WTC11 (cell line): Measurements from ENCODE around the gene CNOT6. TPM values are rescaled to one million over a fixed set of nuclear protein-coding genes. Genes with fewer than 3 reads are reported as not detected.
A peak's percentile ranks its signal among the peaks of the same experiment; 100 is the strongest.

Experiments
- ATAC-seq: fragments of 200-7000 bp; cut with Tn5 transposase; 2 replicates; pipeline ENCODE4 v1.10.0; 2021; ENCODE audit warnings: mild to moderate bottlenecking, moderate library complexity
- CTCF ChIA-PET: fragments of 300-600 bp; sonication (Branson Sonifier 250); formaldehyde crosslinking; loops from one replicate; lab custom pipeline; 2021; ENCODE audit warnings: antibody characterized with exemption; lab: Charles Lee
- POLR2A ChIA-PET: fragments of 350-600 bp; sonication (Branson Sonifier 250); formaldehyde crosslinking; loops from one replicate; lab custom pipeline; 2021; ENCODE audit warnings: antibody characterized with exemption; lab: Charles Lee
- DNase-seq: peaks from one replicate; pipeline ENCODE4 v3.0.0; 2021; ENCODE audit warnings: low spot score
- H3K27ac Mint-ChIP-seq: 2 replicates; pipeline ENCODE4 v1.8.0; 2021; ENCODE audit warnings: mixed read lengths
- H3K27me3 Mint-ChIP-seq: 2 replicates; pipeline ENCODE4 v1.8.0; 2021; ENCODE audit warnings: low read depth, mild to moderate bottlenecking, moderate library complexity, mixed read lengths
- H3K36me3 Mint-ChIP-seq: 2 replicates; pipeline ENCODE4 v1.8.0; 2021; ENCODE audit warnings: mixed read lengths
- H3K4me1 Mint-ChIP-seq: 2 replicates; pipeline ENCODE4 v1.8.0; 2022; ENCODE audit warnings: mixed read lengths
- H3K4me3 Mint-ChIP-seq: 2 replicates; pipeline ENCODE4 v1.8.0; 2021; ENCODE audit warnings: mild to moderate bottlenecking, moderate library complexity, mixed read lengths
- H3K9me3 Mint-ChIP-seq: 2 replicates; pipeline ENCODE4 v1.8.0; 2021; ENCODE audit warnings: mixed read lengths
- AR ChIP-seq: fragments of 250-450 bp; sonication (Bioruptor Pico); IDR thresholded peaks from 2 replicates; pipeline ENCODE4 v1.9.0; 2021; ENCODE audit warnings: mild to moderate bottlenecking
- E2F5 ChIP-seq: sonication (generic); formaldehyde crosslinking; IDR thresholded peaks from 2 replicates; pipeline ENCODE4 v1.8.1; 2022; ENCODE audit warnings: mild to moderate bottlenecking, moderate library complexity, missing genetic modification reagents
- ERG ChIP-seq: fragments of 250-450 bp; sonication (Bioruptor Pico); IDR thresholded peaks from 2 replicates; pipeline ENCODE4 v1.8.0; 2021; ENCODE audit warnings: mild to moderate bottlenecking
- ESRRA ChIP-seq: sonication (generic); formaldehyde crosslinking; IDR thresholded peaks from 2 replicates; pipeline ENCODE4 v1.8.1; 2022; ENCODE audit warnings: mild to moderate bottlenecking, missing genetic modification reagents, borderline replicate concordance
- FOXK1 ChIP-seq: sonication (generic); formaldehyde crosslinking; IDR thresholded peaks from 2 replicates; pipeline ENCODE4 v1.8.0; 2022; ENCODE audit warnings: mild to moderate bottlenecking, moderate library complexity, missing genetic modification reagents
- JAZF1 ChIP-seq: fragments of 250-450 bp; sonication (Bioruptor Pico); IDR thresholded peaks from 2 replicates; pipeline ENCODE4 v1.9.0; 2021; ENCODE audit warnings: moderate library complexity, mild to moderate bottlenecking, inconsistent platforms
- SP1 ChIP-seq: sonication (generic); formaldehyde crosslinking; conservative IDR thresholded peaks from 2 replicates; pipeline ENCODE4 v1.8.1; 2022; ENCODE audit warnings: missing genetic modification reagents
- TCF7 ChIP-seq: sonication (generic); formaldehyde crosslinking; IDR thresholded peaks from 2 replicates; pipeline ENCODE4 v1.8.0; 2022; ENCODE audit warnings: mild to moderate bottlenecking, low read depth, missing genetic modification reagents, moderate library complexity
- TEAD1 ChIP-seq: sonication (generic); formaldehyde crosslinking; IDR thresholded peaks from 2 replicates; pipeline ENCODE4 v1.8.0; 2022; ENCODE audit warnings: mild to moderate bottlenecking, missing genetic modification reagents
- ZBTB21 ChIP-seq: sonication (generic); formaldehyde crosslinking; IDR thresholded peaks from 2 replicates; pipeline ENCODE4 v1.8.1; 2023; ENCODE audit warnings: mild to moderate bottlenecking, missing genetic modification reagents, borderline replicate concordance
- ZNF219 ChIP-seq: sonication (generic); formaldehyde crosslinking; IDR thresholded peaks from 2 replicates; pipeline ENCODE4 v1.8.0; 2023; ENCODE audit warnings: missing genetic modification reagents, mild to moderate bottlenecking, borderline replicate concordance
- ZNF671 ChIP-seq: fragments of 250-450 bp; sonication (Bioruptor Pico); IDR thresholded peaks from 2 replicates; pipeline ENCODE4 v1.8.0; 2021; ENCODE audit warnings: mild to moderate bottlenecking
- total RNA-seq: library from RNA; stranded (reverse); gene quantifications from 3 replicates; pipeline ENCODE4 v1.2.3, GENCODE V29; 2021
- TF ChIP-seq, protein P1 (sequence below): sonication (generic); formaldehyde crosslinking; IDR thresholded peaks from 2 replicates; pipeline ENCODE4 v1.8.1; 2022; ENCODE audit warnings: low read depth, mild to moderate bottlenecking, moderate library complexity, missing genetic modification reagents, borderline replicate concordance
- TF ChIP-seq, protein P2 (sequence below): sonication (generic); formaldehyde crosslinking; IDR thresholded peaks from 2 replicates; pipeline ENCODE4 v1.8.1; 2022; ENCODE audit warnings: missing genetic modification reagents, borderline replicate concordance
- TF ChIP-seq, protein P3 (sequence below): sonication (generic); formaldehyde crosslinking; IDR thresholded peaks from 2 replicates; pipeline ENCODE4 v1.8.1; 2022; ENCODE audit warnings: low read depth, missing genetic modification reagents, borderline replicate concordance
- TF ChIP-seq, protein P4 (sequence below): sonication (generic); formaldehyde crosslinking; conservative IDR thresholded peaks from 2 replicates; pipeline ENCODE4 v1.8.1; 2023; ENCODE audit warnings: mild to moderate bottlenecking, low read depth, missing genetic modification reagents, moderate library complexity

Gene CNOT6
- total RNA-seq, 1 experiment from 2014 or later: 41.0 TPM

- no peak for TF ChIP-seq ERG (CRISPR knock-in tag)
- TF ChIP-seq, protein P1, sequence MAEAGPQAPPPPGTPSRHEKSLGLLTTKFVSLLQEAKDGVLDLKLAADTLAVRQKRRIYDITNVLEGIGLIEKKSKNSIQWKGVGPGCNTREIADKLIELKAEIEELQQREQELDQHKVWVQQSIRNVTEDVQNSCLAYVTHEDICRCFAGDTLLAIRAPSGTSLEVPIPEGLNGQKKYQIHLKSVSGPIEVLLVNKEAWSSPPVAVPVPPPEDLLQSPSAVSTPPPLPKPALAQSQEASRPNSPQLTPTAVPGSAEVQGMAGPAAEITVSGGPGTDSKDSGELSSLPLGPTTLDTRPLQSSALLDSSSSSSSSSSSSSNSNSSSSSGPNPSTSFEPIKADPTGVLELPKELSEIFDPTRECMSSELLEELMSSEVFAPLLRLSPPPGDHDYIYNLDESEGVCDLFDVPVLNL: no peak
- TF ChIP-seq, protein P2, sequence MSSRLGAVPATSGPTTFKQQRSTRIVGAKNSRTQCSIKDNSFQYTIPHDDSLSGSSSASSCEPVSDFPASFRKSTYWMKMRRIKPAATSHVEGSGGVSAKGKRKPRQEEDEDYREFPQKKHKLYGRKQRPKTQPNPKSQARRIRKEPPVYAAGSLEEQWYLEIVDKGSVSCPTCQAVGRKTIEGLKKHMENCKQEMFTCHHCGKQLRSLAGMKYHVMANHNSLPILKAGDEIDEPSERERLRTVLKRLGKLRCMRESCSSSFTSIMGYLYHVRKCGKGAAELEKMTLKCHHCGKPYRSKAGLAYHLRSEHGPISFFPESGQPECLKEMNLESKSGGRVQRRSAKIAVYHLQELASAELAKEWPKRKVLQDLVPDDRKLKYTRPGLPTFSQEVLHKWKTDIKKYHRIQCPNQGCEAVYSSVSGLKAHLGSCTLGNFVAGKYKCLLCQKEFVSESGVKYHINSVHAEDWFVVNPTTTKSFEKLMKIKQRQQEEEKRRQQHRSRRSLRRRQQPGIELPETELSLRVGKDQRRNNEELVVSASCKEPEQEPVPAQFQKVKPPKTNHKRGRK (CRISPR knock-in tag): no peak
Observed at GRCh38 chr5:180555168-180555921, 61.2 kb downstream of the CNOT6 start (continued).

- POLR2A ChIA-PET: no interaction called here
- ATAC-seq: no peak
- no peak overlapping the region for H3K4me3 Mint-ChIP-seq
- H3K27me3 Mint-ChIP-seq: no peaks in the 10 kb centered on the region
- peaks cover 3% of the 10 kb centered on the region; the same call in 1 of the 2 replicates for H3K4me1 Mint-ChIP-seq
- CTCF ChIA-PET: no interaction called here
- peaks cover 55% of the 10 kb centered on the region for H3K36me3 Mint-ChIP-seq
- DNase-seq: no peak
- H3K27ac Mint-ChIP-seq: 0 out of 2 replicates have a peak overlapping the region, but pooled peaks have one; percentile 2
- TF ChIP-seq FOXK1 (no peak), JAZF1 (CRISPR knock-in tag) (no peak), SP1 (CRISPR knock-in tag) (no peak), ZBTB21 (CRISPR knock-in tag) (no peak), ZNF219 (CRISPR knock-in tag) (no peak), AR (no peak), TEAD1 (CRISPR knock-in tag) (no peak), TCF7 (CRISPR knock-in tag) (no peak), ZNF671 (CRISPR knock-in tag) (no peak), ESRRA (CRISPR knock-in tag) (no peak), E2F5 (CRISPR knock-in tag) (no peak)
- TF ChIP-seq, protein P3, sequence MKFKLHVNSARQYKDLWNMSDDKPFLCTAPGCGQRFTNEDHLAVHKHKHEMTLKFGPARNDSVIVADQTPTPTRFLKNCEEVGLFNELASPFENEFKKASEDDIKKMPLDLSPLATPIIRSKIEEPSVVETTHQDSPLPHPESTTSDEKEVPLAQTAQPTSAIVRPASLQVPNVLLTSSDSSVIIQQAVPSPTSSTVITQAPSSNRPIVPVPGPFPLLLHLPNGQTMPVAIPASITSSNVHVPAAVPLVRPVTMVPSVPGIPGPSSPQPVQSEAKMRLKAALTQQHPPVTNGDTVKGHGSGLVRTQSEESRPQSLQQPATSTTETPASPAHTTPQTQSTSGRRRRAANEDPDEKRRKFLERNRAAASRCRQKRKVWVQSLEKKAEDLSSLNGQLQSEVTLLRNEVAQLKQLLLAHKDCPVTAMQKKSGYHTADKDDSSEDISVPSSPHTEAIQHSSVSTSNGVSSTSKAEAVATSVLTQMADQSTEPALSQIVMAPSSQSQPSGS: no peak
- TF ChIP-seq, protein P1: no peak
- TF ChIP-seq, protein P4, sequence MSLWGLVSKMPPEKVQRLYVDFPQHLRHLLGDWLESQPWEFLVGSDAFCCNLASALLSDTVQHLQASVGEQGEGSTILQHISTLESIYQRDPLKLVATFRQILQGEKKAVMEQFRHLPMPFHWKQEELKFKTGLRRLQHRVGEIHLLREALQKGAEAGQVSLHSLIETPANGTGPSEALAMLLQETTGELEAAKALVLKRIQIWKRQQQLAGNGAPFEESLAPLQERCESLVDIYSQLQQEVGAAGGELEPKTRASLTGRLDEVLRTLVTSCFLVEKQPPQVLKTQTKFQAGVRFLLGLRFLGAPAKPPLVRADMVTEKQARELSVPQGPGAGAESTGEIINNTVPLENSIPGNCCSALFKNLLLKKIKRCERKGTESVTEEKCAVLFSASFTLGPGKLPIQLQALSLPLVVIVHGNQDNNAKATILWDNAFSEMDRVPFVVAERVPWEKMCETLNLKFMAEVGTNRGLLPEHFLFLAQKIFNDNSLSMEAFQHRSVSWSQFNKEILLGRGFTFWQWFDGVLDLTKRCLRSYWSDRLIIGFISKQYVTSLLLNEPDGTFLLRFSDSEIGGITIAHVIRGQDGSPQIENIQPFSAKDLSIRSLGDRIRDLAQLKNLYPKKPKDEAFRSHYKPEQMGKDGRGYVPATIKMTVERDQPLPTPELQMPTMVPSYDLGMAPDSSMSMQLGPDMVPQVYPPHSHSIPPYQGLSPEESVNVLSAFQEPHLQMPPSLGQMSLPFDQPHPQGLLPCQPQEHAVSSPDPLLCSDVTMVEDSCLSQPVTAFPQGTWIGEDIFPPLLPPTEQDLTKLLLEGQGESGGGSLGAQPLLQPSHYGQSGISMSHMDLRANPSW: no peak
- no peaks in the 10 kb centered on the region for H3K9me3 Mint-ChIP-seq
Observed at GRCh38 chr5:180557217-180557809, 63.1 kb downstream of the CNOT6 start.
